Lung (tissue), 12 donors: ENCODE results near the gene ITGB2. TPM values are rescaled to one million over a fixed set of nuclear protein-coding genes. Genes with fewer than 3 reads are reported as not detected.

Experiments
- ATAC-seq: fragments of 200-7000 bp; cut with Tn5 transposase; one replicate; pipeline ENCODE4 v1.9.1; 2020; ENCODE audit warnings: moderate number of reproducible peaks; ENCODE audit not compliant: insufficient read depth, low FRiP score
- DNase-seq, 3 donors: peaks; one replicate each; pipeline ENCODE4 v3.0.0-alpha.2; 2013 to 2017
- H3K27ac ChIP-seq, 2 donors: one replicate each; pipeline ENCODE4 v1.5.1; 2013; ENCODE audit warnings: mild to moderate bottlenecking in 2 of 2, moderate library complexity in 2 of 2, control low read depth in 1 of 2, inconsistent platforms in 1 of 2, low read depth in 1 of 2, low read length in 1 of 2
- H3K27me3 ChIP-seq, 3 donors: one replicate each; pipeline ENCODE4 v1.5.1; 2013; ENCODE audit warnings: low read length in 2 of 3; ENCODE audit not compliant: control insufficient read depth in 3 of 3, insufficient read depth in 3 of 3
- H3K36me3 ChIP-seq, 4 donors: one replicate each; pipeline ENCODE4 v1.5.1; 2013; ENCODE audit warnings: low read length in 4 of 4, mild to moderate bottlenecking in 1 of 4, moderate library complexity in 1 of 4; ENCODE audit not compliant: control insufficient read depth in 4 of 4, insufficient read depth in 4 of 4
- H3K4me1 ChIP-seq, 5 donors: one replicate each; pipeline ENCODE4 v1.5.1; 2013; ENCODE audit warnings: low read length in 5 of 5, mild to moderate bottlenecking in 2 of 5, moderate library complexity in 1 of 5; ENCODE audit not compliant: control insufficient read depth in 5 of 5, insufficient read depth in 5 of 5
- H3K4me3 ChIP-seq: one replicate; pipeline ENCODE4 v1.5.1; 2013; ENCODE audit warnings: mild to moderate bottlenecking, control low read depth, moderate library complexity
- H3K9ac ChIP-seq, 2 donors: one replicate each; pipeline ENCODE4 v1.5.1; 2013; ENCODE audit warnings: low read length in 2 of 2, control low read depth in 1 of 2; ENCODE audit not compliant: insufficient read depth in 1 of 2
- H3K9me3 ChIP-seq, 4 donors: one replicate each; pipeline ENCODE4 v1.5.1; 2013; ENCODE audit warnings: low read length in 3 of 4, mild to moderate bottlenecking in 1 of 4, moderate library complexity in 1 of 4; ENCODE audit not compliant: control insufficient read depth in 4 of 4, insufficient read depth in 3 of 4
- CTCF ChIP-seq: IDR thresholded peaks from 2 replicates; pipeline ENCODE4 v1.5.1; 2012; ENCODE audit warnings: mild to moderate bottlenecking; ENCODE audit errors: control extremely low read depth, extremely low read depth
- WGBS, 2 donors: extraction: QIAGEN DNeasy Blood & Tissue Kit; methylation state at CpG; one replicate each; pipeline ENCODE4 v1.1.7; 2013; 5-methylcytosine and 5-hydroxymethylcytosine counted together
- polyA plus RNA-seq, 2 donors: library from polyadenylated mRNA; stranded (reverse); fragments of 200-250 nt; gene quantifications; one replicate each; pipeline ENCODE4 v1.2.1, GENCODE V29; 2013
- total RNA-seq, 2 donors: library from RNA; depleted of rRNA in 1 of 2; stranded (reverse); fragments of >200 nt in 1 of 2; gene quantifications; one replicate each; pipeline ENCODE4 v1.2.1, GENCODE V29; 2014 to 2021
- donor health status: control.
- donor health status: control.
- donor health status: Bipolar disorder and iron deficiency.
- donor health status: healthy.
- donor health status: DM: yes; HTN: yes; CAD: no.

ITGB2 gene
- total and polyA plus RNA-seq, 4 donors, result 52.9 to 376 (median 187) TPM

GRCh38 chr21:44876849-44877575 lies 43.7 kb downstream of the ITGB2 start:
- H3K27me3 ChIP-seq, result peaks cover 0 to 6% (median 5%) of the 10 kb centered on the region in 3 donors
- no peak overlapping the region for H3K27ac ChIP-seq
- H3K4me1 ChIP-seq, result peaks cover 0 to 12% (median 10%) of the 10 kb centered on the region in 5 donors
- H3K4me3 ChIP-seq, result no peak overlapping the region
- no peak for TF ChIP-seq CTCF
- DNase-seq (no peak), ATAC-seq (no peak)
- H3K9me3 ChIP-seq, result no peaks in the 10 kb centered on the region
- no peaks in the 10 kb centered on the region for H3K36me3 ChIP-seq
- WGBS, 2 donors, result 91 to 94% methylated on average over 12 of the region's 12 CpGs
- H3K9ac ChIP-seq, result no peak overlapping the region

- Histone ChIP-seq H3K36me3 (no peaks in the 10 kb centered on the region), H3K4me3 (no peak overlapping the region), H3K9me3 (no peaks in the 10 kb centered on the region), H3K9ac (peak overlapping the region in 1 of 2 donors; percentile 14), H3K4me1 (peaks cover 11 to 27% (median 13%) of the 10 kb centered on the region in 5 donors), H3K27me3 (peaks cover 0 to 6% (median 5%) of the 10 kb centered on the region in 3 donors), H3K27ac (peak overlapping the region; percentile 91 to 92)
- ATAC-seq (no peak), DNase-seq (peak in 2 of 3 donors; percentile 43 to 51)
- 11 to 12% methylated on average over 6 of the region's 6 CpGs for WGBS, 2 donors
- no peak for TF ChIP-seq CTCF
These were observed 45.4 kb downstream of the ITGB2 start for GRCh38 chr21:44875316-44875700.

- 2 to 3% methylated on average over 49 of the region's 49 CpGs for WGBS, 2 donors
- peak overlapping the region; percentile 35 to 42 for H3K9ac ChIP-seq
- no peaks in the 10 kb centered on the region for H3K36me3 ChIP-seq
- peaks cover 11 to 33% (median 15%) of the 10 kb centered on the region in 5 donors for H3K4me1 ChIP-seq
- H3K4me3 ChIP-seq, result peak overlapping the region; percentile 50
- peak overlapping the region; percentile 91 to 92 for H3K27ac ChIP-seq
- DNase-seq (peak; percentile 29 to 60 (median 54)), ATAC-seq (peak; percentile 14)
- no peaks in the 10 kb centered on the region for H3K9me3 ChIP-seq
- H3K27me3 ChIP-seq, result peaks cover 0 to 6% (median 5%) of the 10 kb centered on the region in 3 donors
- TF ChIP-seq CTCF, result no peak
These were observed 46.0 kb downstream of the ITGB2 start for GRCh38 chr21:44874497-44875315.
